HCT116 (cell line): ENCODE measurements around the gene SENP3. TPM values are rescaled to one million over a fixed set of nuclear protein-coding genes. Genes with fewer than 3 reads are reported as not detected.

Experiments used
- ATAC-seq: fragments of 200-7000 bp; cut with Tn5 transposase; 2 replicates; pipeline ENCODE4 v1.9.1; 2020; ENCODE audit warnings: mild to moderate bottlenecking, moderate library complexity
- BruUV-seq: library from RNA; stranded (reverse); fragments of 400-500 nt; replicated peaks from 2 replicates; lab custom pipeline; 2021; lab: Mats Ljungman, UMichigan
- CTCF ChIA-PET: fragments of 300-600 bp; sonication (Branson Sonifier 250); formaldehyde crosslinking; loops from one replicate; lab custom pipeline; 2021; ENCODE audit warnings: antibody characterized with exemption; lab: Charles Lee
- POLR2A ChIA-PET: fragments of 300-600, 350-600 bp; sonication (Branson Sonifier 250); formaldehyde crosslinking; loops from one replicate; lab custom pipeline; 2021; ENCODE audit warnings: antibody characterized with exemption; lab: Charles Lee
- RAD21 ChIA-PET, 2 experiments: fragments of 300-600 bp; sonication (Branson Sonifier 250); formaldehyde crosslinking; loops; one replicate each; lab custom pipeline; 2023; ENCODE audit warnings: low total read pairs in 2 of 2; ENCODE audit not compliant: uncharacterized antibody in 2 of 2, unreplicated experiment in 2 of 2, low non-redundant PET in 1 of 2; lab: Charles Lee
- DNase-seq: peaks from one replicate; pipeline ENCODE4 v3.0.0-alpha.2; 2010; ENCODE audit warnings: low read depth, low spot score
- H2AFZ ChIP-seq: fragments of 200-600 bp; shearing (Covaris generic), sonication (generic); 2 replicates; pipeline ENCODE4 v1.6.1; 2017; ENCODE audit warnings: low read depth, mixed run types, mixed read lengths, antibody characterized with exemption, low read length; ENCODE audit not compliant: poor library complexity, severe bottlenecking
- H3K27ac ChIP-seq: 2 replicates; pipeline ENCODE4 v1.5.1; 2012; ENCODE audit warnings: low read depth, low read length
- H3K27me3 ChIP-seq: fragments of 200-600 bp; sonication (generic); 2 replicates; pipeline ENCODE4 v1.6.1; 2016; ENCODE audit warnings: mixed run types, low read length, mixed read lengths; ENCODE audit not compliant: insufficient read depth
- H3K36me3 ChIP-seq, 2 experiments: fragments of 200-500 bp in 1 of 2; fragments of 200-600 bp in 1 of 2; sonication (Bioruptor generic) in 1 of 2; sonication (generic) in 1 of 2; 2 replicates each; pipeline versions ENCODE4 v1.5.1 to v1.6.1; 2014 to 2016; ENCODE audit warnings: low read length in 2 of 2, inconsistent platforms in 1 of 2, mixed read lengths in 1 of 2, mixed run types in 1 of 2; ENCODE audit not compliant: insufficient read depth in 2 of 2, control insufficient read depth in 1 of 2
- H3K4me1 ChIP-seq, 2 experiments: fragments of 200-600 bp in 1 of 2; sonication (generic) in 1 of 2; 2 replicates each; pipeline versions ENCODE4 v1.5.1 to v1.6.1; 2012 to 2017; ENCODE audit warnings: low read length in 2 of 2, inconsistent platforms in 1 of 2, mild to moderate bottlenecking in 1 of 2, mixed read lengths in 1 of 2, mixed run types in 1 of 2, moderate library complexity in 1 of 2; ENCODE audit not compliant: insufficient read depth in 2 of 2, control insufficient read depth in 1 of 2
- H3K4me2 ChIP-seq: fragments of 200-600 bp; sonication (generic); 2 replicates; pipeline ENCODE4 v1.6.1; 2017; ENCODE audit warnings: mixed run types, low read length, mixed read lengths
- H3K4me3 ChIP-seq, 2 experiments: fragments of 200-600 bp in 1 of 2; sonication (generic) in 1 of 2; replicated peaks in 1 of 2; 2 replicates each; pipeline ENCODE4 v1.5.1; 2011 to 2016; ENCODE audit warnings: low read length in 2 of 2, control low read depth in 1 of 2, low read depth in 1 of 2, mild to moderate bottlenecking in 1 of 2, mixed read lengths in 1 of 2, mixed run types in 1 of 2
- H3K79me2 ChIP-seq: fragments of 200-600 bp; sonication (generic); 2 replicates; pipeline ENCODE4 v1.6.1; 2017; ENCODE audit warnings: mild to moderate bottlenecking, mixed run types, low read length, moderate library complexity, mixed read lengths; ENCODE audit not compliant: insufficient read depth
- H3K9ac ChIP-seq: fragments of 200-600 bp; sonication (generic); 2 replicates; pipeline ENCODE4 v1.6.1; 2016; ENCODE audit warnings: low read length, mixed read lengths
- H3K9me2 ChIP-seq: fragments of 200-600 bp; sonication (generic), shearing (Covaris generic); 2 replicates; pipeline ENCODE4 v1.6.1; 2017; ENCODE audit warnings: mixed run types, mild to moderate bottlenecking, moderate library complexity; ENCODE audit not compliant: insufficient read depth
- H3K9me3 ChIP-seq, 2 experiments: fragments of 200-500 bp in 1 of 2; fragments of 200-600 bp in 1 of 2; sonication (Bioruptor generic) in 1 of 2; sonication (generic) in 1 of 2; 2 replicates each; pipeline ENCODE4 v1.6.1; 2014 to 2017; ENCODE audit warnings: low read length in 2 of 2, mixed read lengths in 2 of 2, inconsistent platforms in 1 of 2, low read depth in 1 of 2, mild to moderate bottlenecking in 1 of 2, mixed run types in 1 of 2, moderate library complexity in 1 of 2; ENCODE audit not compliant: control insufficient read depth in 1 of 2, insufficient read depth in 1 of 2
- H4K20me1 ChIP-seq: fragments of 200-600 bp; sonication (generic), shearing (Covaris generic); 2 replicates; pipeline ENCODE4 v1.6.1; 2017; ENCODE audit warnings: mixed run types, mild to moderate bottlenecking, moderate library complexity; ENCODE audit not compliant: insufficient read depth
- CBX3 ChIP-seq: IDR thresholded peaks from 2 replicates; pipeline ENCODE4 v1.6.1; 2012; ENCODE audit warnings: low read depth
- CEBPB ChIP-seq: IDR thresholded peaks from 2 replicates; pipeline ENCODE4 v1.6.1; 2012; ENCODE audit warnings: low read depth
- EGR1 ChIP-seq: IDR thresholded peaks from 2 replicates; pipeline ENCODE4 v1.6.1; 2012; ENCODE audit warnings: low read depth
- JUND ChIP-seq: IDR thresholded peaks from 2 replicates; pipeline ENCODE4 v1.6.1; 2012
- MAX ChIP-seq: IDR thresholded peaks from 2 replicates; pipeline ENCODE4 v1.6.1; 2012
- POLR2A ChIP-seq: IDR thresholded peaks from 2 replicates; pipeline ENCODE4 v1.7.0; 2011; ENCODE audit warnings: borderline replicate concordance; ENCODE audit not compliant: insufficient read depth, insufficient read length; ENCODE audit errors: extremely low read depth
- POLR2AphosphoS5 ChIP-seq: IDR thresholded peaks from 2 replicates; pipeline ENCODE4 v1.6.1; 2011; ENCODE audit warnings: mild to moderate bottlenecking, low read depth, low read length, moderate library complexity
- RAD21 ChIP-seq: IDR thresholded peaks from 2 replicates; pipeline ENCODE4 v1.6.1; 2012; ENCODE audit warnings: low read depth, mild to moderate bottlenecking
- REST ChIP-seq: IDR thresholded peaks from 2 replicates; pipeline ENCODE4 v1.6.1; 2012; ENCODE audit warnings: low read depth
- SIN3A ChIP-seq: IDR thresholded peaks from 2 replicates; pipeline ENCODE4 v1.6.1; 2012; ENCODE audit warnings: low read depth
- SP1 ChIP-seq: IDR thresholded peaks from 2 replicates; pipeline ENCODE4 v1.6.1; 2012; ENCODE audit warnings: low read depth
- SRF ChIP-seq: IDR thresholded peaks from 2 replicates; pipeline ENCODE4 v1.6.1; 2012; ENCODE audit warnings: low read depth
- TCF7L2 ChIP-seq: IDR thresholded peaks from 2 replicates; pipeline ENCODE4 v1.7.0; 2011; ENCODE audit warnings: borderline replicate concordance, inconsistent platforms; ENCODE audit not compliant: insufficient read depth, insufficient read length; ENCODE audit errors: extremely low read depth
- ZFX ChIP-seq: fragments of 450-650 bp; IDR thresholded peaks from 2 replicates; pipeline ENCODE4 v1.6.1; 2017
- intact Hi-C: fragments of 100-400 bp; cut with micrococcal nuclease; formaldehyde crosslinking; loops from 2 replicates; pipeline ENCODE4 v1.10.0; 2022
- total RNA-seq: library from RNA; stranded (reverse); gene quantifications from one replicate; pipeline ENCODE4 v1.2.1, GENCODE V29; 2021; ENCODE audit not compliant: unreplicated experiment

Gene SENP3
- total RNA-seq, 1 experiment from 2014 or later: 73.8 TPM

DNA sequence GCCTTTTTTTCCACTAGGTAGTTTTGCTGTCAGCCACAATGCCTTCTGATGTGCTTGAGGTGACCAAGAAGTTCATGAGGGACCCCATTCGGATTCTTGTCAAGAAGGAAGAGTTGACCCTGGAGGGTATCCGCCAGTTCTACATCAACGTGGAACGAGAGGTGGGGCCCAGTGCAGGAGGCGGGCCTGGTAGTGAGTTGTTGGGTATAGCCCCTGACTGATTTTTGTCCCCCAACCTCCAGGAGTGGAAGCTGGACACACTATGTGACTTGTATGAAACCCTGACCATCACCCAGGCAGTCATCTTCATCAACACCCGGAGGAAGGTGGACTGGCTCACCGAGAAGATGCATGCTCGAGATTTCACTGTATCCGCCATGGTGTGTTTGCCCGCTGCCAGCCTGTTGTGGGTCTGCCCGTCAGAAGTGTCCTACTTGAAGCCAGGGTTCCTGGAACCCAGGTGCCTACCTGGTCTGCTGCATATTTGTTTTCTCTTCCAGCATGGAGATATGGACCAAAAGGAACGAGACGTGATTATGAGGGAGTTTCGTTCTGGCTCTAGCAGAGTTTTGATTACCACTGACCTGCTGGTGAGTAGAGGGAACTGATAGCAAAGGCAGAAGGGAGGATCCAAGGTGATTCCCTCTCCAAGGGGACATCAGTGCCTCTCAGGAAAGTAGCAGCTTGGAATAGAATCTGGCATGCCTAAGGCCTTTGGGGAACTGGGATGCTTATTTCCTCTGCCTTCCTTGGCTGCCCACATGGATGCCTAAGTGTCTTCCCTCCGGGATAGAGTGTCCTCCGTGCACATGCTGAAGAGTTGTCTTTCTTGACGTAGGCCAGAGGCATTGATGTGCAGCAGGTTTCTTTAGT, 15.8 kb downstream of the SENP3 start (continued):
- TF ChIP-seq CEBPB (no peak), POLR2A (no peak), ZFX (no peak), TCF7L2 (no peak), POLR2AphosphoS5 (no peak; the same call in 1 of the 2 replicates), SIN3A (no peak), RAD21 (no peak), JUND (no peak), SRF (no peak)

DNA sequence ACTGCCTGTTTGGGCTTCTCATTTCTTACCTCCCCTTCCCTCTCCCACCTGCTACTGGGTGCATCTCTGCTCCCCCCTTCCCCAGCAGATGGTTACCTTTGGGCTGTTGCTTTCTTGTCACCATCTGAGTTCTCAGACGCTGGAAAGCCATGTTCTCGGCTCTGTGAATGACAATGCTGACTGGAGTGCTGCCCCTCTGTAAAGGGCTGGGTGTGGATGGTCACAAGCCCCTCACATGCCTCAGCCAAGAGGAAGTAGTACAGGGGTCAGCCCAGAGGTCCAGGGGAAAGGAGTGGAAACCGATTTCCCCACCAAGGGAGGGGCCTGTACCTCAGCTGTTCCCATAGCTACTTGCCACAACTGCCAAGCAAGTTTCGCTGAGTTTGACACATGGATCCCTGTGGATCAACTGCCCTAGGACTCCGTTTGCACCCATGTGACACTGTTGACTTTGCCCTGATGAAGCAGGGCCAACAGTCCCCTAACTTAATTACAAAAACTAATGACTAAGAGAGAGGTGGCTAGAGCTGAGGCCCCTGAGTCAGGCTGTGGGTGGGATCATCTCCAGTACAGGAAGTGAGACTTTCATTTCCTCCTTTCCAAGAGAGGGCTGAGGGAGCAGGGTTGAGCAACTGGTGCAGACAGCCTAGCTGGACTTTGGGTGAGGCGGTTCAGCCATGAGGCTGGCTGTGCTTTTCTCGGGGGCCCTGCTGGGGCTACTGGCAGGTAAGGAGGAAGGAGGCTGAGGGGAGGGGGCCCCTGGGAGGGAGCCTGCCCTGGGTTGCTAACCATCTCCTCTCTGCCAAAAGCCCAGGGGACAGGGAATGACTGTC, 17.5 kb downstream of the SENP3 start, which contains the start of gene CD68:
CD68 (plus strand) TSS at position 638 of the 833 bp plus-strand sequence; CDS start at position 678, 40 bp downstream.
- DNase-seq (peak; percentile 71), ATAC-seq (peak; percentile 61)
- Histone ChIP-seq H3K4me3 (peak within 1 kb of the TSS; percentile 17 to 24), H3K27me3 (no peaks in the 10 kb centered on the region), H3K9me2 (no peaks in the 10 kb centered on the region), H2AFZ (no peak within 1 kb of the TSS), H3K79me2 (peaks cover 66% of the 10 kb centered on the region), H3K9me3 (no peaks in the 10 kb centered on the region), H3K4me2 (peak within 1 kb of the TSS; percentile 58), H3K9ac (peak within 1 kb of the TSS; percentile 45), H3K27ac (peak within 1 kb of the TSS; percentile 66), H3K36me3 (peaks cover 32 to 51% of the 10 kb centered on the region in 2 experiments), H3K4me1 (peaks cover 12 to 75% of the 10 kb centered on the region in 2 experiments), H4K20me1 (peaks cover 29% of the 10 kb centered on the region; the same call in 1 of the 2 replicates)
- ChIA-PET POLR2A (interaction anchor here (0.7 to 1.7 kb wide), 5 partner anchors 20 to 462 kb away, joined by 3 to 10 read pairs (median 3); partner anchors contain the start of genes SAT2, SLC2A4, TP53 and WRAP53), CTCF (interaction anchor here (1.2 kb wide), 2 partner anchors 19 to 462 kb away, joined by 3 to 5 read pairs; no protein-coding TSS in a partner anchor), RAD21 (no interaction called here)
- TF ChIP-seq SIN3A (peak; percentile 98), CBX3 (peak; percentile 66; the same call in 1 of the 2 replicates), SP1 (peak; percentile 63; the same call in 1 of the 2 replicates), POLR2AphosphoS5 (peak; percentile 80; the same call in 1 of the 2 replicates), RAD21 (no peak), REST (no peak), EGR1 (0 out of 2 replicates have a peak, but pooled peaks have one; percentile 29), SRF (no peak), MAX (peak; percentile 90)
- intact Hi-C loops: no loop called here
- no TSS peak for BruUV-seq
